ENCODE data around the gene ABCC12. TPM values are rescaled to one million over a fixed set of nuclear protein-coding genes. Genes with fewer than 3 reads are reported as not detected.

The ABCC12 gene
- total RNA-seq: not detected
- long read RNA-seq, donor 1: 0 reads
- long read RNA-seq, donor 2: 0 reads

DNA sequence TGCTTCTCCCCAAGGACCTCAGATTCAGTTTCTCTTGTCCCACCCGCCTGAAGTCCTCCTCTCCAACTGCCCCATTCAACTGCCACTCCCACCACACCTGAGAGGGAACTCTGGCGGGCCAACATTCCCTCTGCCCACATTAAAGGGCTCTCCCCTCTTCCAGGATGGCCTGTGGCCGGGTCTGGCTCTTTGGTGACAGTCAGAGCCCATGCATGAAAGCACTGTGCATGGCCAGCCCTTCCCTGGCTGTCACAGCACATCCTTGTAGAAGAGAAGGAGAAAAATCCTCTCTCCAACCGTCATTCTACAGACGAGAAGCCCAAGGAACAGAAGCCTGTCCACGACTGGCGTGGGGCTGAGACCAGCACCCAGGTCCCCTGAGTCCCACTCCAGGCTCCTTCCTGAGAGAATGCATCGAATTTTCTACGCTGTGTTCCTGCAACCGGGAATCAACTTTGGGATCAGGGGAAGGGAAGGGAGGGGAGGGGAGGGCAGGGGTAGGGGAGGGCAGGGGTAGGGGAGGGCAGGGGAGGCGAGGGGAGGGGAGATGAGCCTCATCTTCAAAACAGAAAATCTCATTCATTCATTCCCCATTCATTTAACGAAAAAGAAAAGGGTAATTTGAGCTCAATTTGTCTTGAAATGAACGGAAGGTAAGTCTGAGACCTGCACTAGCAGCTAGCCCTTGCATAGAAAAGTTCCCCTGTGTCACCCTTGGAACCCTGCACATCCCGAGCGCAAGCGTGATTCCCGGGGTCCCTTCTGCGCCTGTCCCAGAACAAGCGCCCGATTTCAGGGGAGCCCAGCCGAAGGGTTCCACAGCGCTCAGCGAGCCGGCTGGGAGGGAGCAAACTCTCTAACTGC lies at the start of gene ABCC12:
ABCC12 (minus strand) TSS at position 68 of the 864 bp plus-strand sequence. CDS start 9,569 bp downstream, outside the sequence.
- intact Hi-C loops (cut with DNase I, micrococcal nuclease): loop anchor here in 1 of 2 donors (5.0 kb wide), 1 partner anchor 1014 kb away; the partner anchor contains the start of gene NETO2
- ATAC-seq: no peak

DNA sequence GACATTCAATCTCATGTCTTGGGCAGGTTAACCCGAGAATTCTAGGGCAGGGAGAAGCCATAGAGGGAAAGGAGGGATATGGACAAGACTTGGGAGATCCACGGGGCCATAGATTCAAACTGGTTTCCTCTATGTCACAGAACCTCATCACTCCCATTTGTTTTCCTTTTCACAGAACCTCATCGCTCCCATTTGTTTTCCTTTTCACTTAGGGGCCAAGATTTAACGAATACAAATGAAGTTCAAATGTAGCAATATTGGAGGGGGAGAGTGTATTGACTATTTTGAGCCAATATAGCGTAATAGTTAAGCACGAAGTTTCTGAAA lies 49.0 kb upstream of the ABCC12 start:
- intact Hi-C loops (cut with DNase I, micrococcal nuclease): no loop called here
- Histone ChIP-seq H3K36me3 (ENCODE audit: low read depth) (no peaks in the 10 kb centered on the region), H3K4me3 (no peak overlapping the region), H3K4me1 (ENCODE audit: low read depth) (no peaks in the 10 kb centered on the region), H3K9me3 (no peaks in the 10 kb centered on the region)
- ATAC-seq (no peak), DNase-seq (no peak)
- TF ChIP-seq, protein P1, sequence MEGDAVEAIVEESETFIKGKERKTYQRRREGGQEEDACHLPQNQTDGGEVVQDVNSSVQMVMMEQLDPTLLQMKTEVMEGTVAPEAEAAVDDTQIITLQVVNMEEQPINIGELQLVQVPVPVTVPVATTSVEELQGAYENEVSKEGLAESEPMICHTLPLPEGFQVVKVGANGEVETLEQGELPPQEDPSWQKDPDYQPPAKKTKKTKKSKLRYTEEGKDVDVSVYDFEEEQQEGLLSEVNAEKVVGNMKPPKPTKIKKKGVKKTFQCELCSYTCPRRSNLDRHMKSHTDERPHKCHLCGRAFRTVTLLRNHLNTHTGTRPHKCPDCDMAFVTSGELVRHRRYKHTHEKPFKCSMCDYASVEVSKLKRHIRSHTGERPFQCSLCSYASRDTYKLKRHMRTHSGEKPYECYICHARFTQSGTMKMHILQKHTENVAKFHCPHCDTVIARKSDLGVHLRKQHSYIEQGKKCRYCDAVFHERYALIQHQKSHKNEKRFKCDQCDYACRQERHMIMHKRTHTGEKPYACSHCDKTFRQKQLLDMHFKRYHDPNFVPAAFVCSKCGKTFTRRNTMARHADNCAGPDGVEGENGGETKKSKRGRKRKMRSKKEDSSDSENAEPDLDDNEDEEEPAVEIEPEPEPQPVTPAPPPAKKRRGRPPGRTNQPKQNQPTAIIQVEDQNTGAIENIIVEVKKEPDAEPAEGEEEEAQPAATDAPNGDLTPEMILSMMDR (IDR thresholded peaks at IDR 0.05): no peak

More for the DNA sequence above, at the start of gene ABCC12:
- H3K9me3 ChIP-seq: no peaks in the 10 kb centered on the region
- H3K4me3 ChIP-seq: no peak within 1 kb of the TSS
- no peak for DNase-seq
- TF ChIP-seq, protein P1 (IDR thresholded peaks at IDR 0.05): no peak
- H3K36me3 ChIP-seq (ENCODE audit: low read depth): no peaks in the 10 kb centered on the region
- H3K4me1 ChIP-seq (ENCODE audit: low read depth): no peaks in the 10 kb centered on the region

DNA sequence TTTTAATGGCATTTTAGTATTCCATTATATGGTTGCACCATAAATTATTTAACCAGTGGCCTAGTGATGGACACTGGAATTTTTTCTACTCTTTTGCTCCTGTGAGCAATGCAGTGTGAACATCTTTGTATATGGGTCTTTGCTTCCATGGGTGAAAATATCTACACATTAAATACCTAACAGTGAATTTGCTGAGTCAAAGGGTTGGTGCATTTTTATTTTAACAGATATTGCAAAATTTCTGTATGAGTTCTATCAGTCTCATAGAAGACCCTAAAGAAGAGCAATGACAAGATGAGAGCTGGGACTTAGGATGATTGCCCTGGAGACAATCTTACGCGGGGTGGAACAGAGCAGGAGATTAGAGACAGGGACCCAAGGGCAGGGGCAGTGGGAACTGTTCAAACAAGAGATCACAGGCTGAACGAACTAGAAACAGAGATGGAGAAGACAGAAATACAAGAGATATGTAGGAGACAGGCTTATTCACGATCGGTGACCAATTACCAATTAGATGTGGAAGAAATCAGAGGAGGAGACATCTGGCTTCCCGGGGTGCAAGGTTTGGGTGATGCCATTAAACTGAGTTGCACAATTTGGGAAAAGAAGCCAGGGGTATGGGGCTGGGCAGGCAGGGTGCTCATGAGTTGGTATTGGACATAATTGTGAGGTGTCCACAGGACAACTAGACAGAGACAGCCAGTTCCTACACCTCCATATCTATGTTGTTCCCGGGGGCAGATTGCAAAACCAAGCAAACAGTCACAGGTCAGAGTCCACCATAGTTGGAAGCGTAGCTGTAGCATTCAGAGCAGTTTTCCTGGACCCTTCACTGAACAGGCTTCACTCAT lies 48.4 kb upstream of the ABCC12 start:
- no peaks in the 10 kb centered on the region for H3K36me3 ChIP-seq (ENCODE audit: low read depth)
- H3K9me3 ChIP-seq: no peaks in the 10 kb centered on the region
- ATAC-seq (peak; percentile 92), DNase-seq (peak in 1 of 3 donors; percentile 55)
- intact Hi-C loops (cut with DNase I, micrococcal nuclease): no loop called here
- TF ChIP-seq, protein P1 (IDR thresholded peaks at IDR 0.05): no peak
- no peaks in the 10 kb centered on the region for H3K4me1 ChIP-seq (ENCODE audit: low read depth)
- no peak overlapping the region for H3K4me3 ChIP-seq

DNA sequence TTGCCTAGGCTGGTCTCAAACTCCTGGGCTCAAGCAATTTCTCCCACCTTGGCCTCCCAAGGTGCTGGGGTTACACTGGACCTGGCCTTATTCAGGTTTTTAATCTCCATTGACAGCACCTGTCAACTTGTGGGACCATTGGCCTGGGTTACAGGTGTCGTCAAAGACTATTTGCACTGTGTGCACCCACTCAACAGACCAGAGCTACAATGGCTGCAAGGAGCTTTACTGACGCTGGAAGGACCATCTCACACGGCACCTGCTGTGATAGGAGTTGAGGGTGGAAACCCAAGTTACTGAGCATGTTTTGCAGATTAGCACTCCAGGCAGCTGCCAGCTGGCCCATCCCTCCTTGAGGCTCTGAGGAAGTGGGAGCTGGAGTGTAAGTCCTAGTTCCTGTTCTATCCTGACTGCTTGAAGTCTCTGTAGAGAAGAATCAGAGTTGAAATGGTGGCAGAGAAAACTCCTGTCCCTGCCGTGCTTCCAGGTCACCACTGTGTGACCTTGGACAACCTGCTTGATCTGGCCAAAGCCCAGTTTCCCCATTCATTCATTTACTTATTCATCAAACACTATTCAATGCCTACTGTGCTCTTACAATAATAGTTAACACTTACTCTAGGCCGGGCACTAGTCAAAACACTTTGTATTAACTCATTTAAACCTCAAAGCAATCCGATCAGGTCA lies 45.9 kb upstream of the ABCC12 start:
- TF ChIP-seq, protein P1 (IDR thresholded peaks at IDR 0.05): no peak
- DNase-seq: no peak
- intact Hi-C loops (cut with DNase I, micrococcal nuclease): no loop called here
- H3K36me3 ChIP-seq (ENCODE audit: low read depth): no peaks in the 10 kb centered on the region
- H3K4me3 ChIP-seq: no peak overlapping the region
- no peaks in the 10 kb centered on the region for H3K4me1 ChIP-seq (ENCODE audit: low read depth)
- H3K9me3 ChIP-seq: no peaks in the 10 kb centered on the region
- peak; percentile 45 for ATAC-seq

DNA sequence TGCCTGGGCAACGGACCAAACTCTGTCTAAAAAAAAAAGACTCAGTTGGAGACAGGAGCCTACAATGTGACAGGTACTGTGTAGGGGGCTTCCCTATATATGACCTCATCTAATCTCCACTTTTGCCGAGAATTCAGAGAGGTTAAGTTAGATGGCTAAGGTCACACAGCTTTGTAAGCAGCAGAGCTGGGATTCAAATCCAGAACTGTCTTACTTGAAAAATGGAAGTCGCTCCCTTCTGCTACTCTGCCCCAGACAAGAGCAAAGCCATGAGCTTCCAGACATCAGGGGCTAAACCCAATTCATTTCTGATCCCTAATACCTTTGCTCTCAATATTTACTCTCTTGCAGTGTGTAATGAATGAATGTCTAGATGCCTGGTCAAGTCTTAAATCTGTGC lies 41.5 kb upstream of the ABCC12 start:
- ATAC-seq (no peak), DNase-seq (no peak)
- H3K9me3 ChIP-seq: no peaks in the 10 kb centered on the region
- H3K4me3 ChIP-seq: no peak overlapping the region
- no peaks in the 10 kb centered on the region for H3K4me1 ChIP-seq (ENCODE audit: low read depth)
- H3K36me3 ChIP-seq (ENCODE audit: low read depth): no peaks in the 10 kb centered on the region
- intact Hi-C loops (cut with DNase I, micrococcal nuclease): no loop called here
- TF ChIP-seq, protein P1 (IDR thresholded peaks at IDR 0.05): no peak
